Right lobe of liver (tissue), 4 donors: ENCODE measurements around the gene UCP1.

ENCODE experiments used
- CTCF ChIP-seq, 4 donors: fragments of 200-600 bp in 3 of 4; fragments of 450-650 bp in 1 of 4; IDR thresholded peaks; one replicate each; pipeline versions ENCODE4 v1.5.1 to v1.8.0; 2016 to 2022; ENCODE audit warnings: antibody characterized with exemption in 4 of 4, mild to moderate bottlenecking in 2 of 4
- POLR2A ChIP-seq: fragments of 450-650 bp; IDR thresholded peaks from one replicate; pipeline ENCODE4 v1.6.1; 2017; ENCODE audit warnings: antibody characterized with exemption, mild to moderate bottlenecking
- donor health status: DM: no; HTN: no; CAD: no.
- donor health status: DM: no; HTN: no; CAD: no.
- donor health status: DM: no; HTN: yes; CAD: no.

GRCh38 chr4:140581078-140581477, 12.3 kb upstream of the UCP1 start:
- TF ChIP-seq POLR2A (no peak), CTCF (IDR thresholded peaks at IDR 0.05) (no peak)
